Vagina (tissue), 2 donors: ENCODE results near the gene POR.

Experiments
- POLR2A ChIP-seq, 2 donors: fragments of 450-650 bp; IDR thresholded peaks; one replicate each; pipeline ENCODE4 v1.6.1; 2017; ENCODE audit warnings: antibody characterized with exemption in 2 of 2, mild to moderate bottlenecking in 2 of 2, moderate library complexity in 2 of 2
- TF ChIP-seq, protein P1 (sequence below), 3 experiments: fragments of 450-650 bp in 2 of 3; fragments of 200-600 bp in 1 of 3; sonication (generic) in 1 of 3; IDR thresholded peaks; one replicate each; pipeline ENCODE4 v1.5.1; 2017 to 2019; ENCODE audit warnings: antibody characterized with exemption in 3 of 3, mild to moderate bottlenecking in 2 of 3, moderate library complexity in 2 of 3

- TF ChIP-seq, protein P1, sequence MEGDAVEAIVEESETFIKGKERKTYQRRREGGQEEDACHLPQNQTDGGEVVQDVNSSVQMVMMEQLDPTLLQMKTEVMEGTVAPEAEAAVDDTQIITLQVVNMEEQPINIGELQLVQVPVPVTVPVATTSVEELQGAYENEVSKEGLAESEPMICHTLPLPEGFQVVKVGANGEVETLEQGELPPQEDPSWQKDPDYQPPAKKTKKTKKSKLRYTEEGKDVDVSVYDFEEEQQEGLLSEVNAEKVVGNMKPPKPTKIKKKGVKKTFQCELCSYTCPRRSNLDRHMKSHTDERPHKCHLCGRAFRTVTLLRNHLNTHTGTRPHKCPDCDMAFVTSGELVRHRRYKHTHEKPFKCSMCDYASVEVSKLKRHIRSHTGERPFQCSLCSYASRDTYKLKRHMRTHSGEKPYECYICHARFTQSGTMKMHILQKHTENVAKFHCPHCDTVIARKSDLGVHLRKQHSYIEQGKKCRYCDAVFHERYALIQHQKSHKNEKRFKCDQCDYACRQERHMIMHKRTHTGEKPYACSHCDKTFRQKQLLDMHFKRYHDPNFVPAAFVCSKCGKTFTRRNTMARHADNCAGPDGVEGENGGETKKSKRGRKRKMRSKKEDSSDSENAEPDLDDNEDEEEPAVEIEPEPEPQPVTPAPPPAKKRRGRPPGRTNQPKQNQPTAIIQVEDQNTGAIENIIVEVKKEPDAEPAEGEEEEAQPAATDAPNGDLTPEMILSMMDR (IDR thresholded peaks at IDR 0.05), result no peak
- TF ChIP-seq POLR2A (IDR thresholded peaks at IDR 0.05), result no peak
Measured at GRCh38 chr7:75953931-75954330, 39.0 kb downstream of the POR start.
